HepG2 (cell line): ENCODE data around the gene BTN1A1. TPM values are rescaled to one million over a fixed set of nuclear protein-coding genes. Genes with fewer than 3 reads are reported as not detected.

Experiments used
- BORCS8-MEF2B ChIP-seq: sonication (generic); formaldehyde crosslinking; IDR thresholded peaks from 2 replicates; pipeline ENCODE4 v1.8.0; 2022; ENCODE audit warnings: mild to moderate bottlenecking, missing genetic modification reagents
- E2F2 ChIP-seq: sonication (generic); formaldehyde crosslinking; IDR thresholded peaks from 2 replicates; pipeline ENCODE4 v1.4.0; 2020; ENCODE audit warnings: missing genetic modification reagents, borderline replicate concordance
- ERF ChIP-seq: IDR thresholded peaks from 2 replicates; pipeline ENCODE4 v1.6.1; 2018; ENCODE audit warnings: missing biosample characterization, missing genetic modification reagents
- FOXC1 ChIP-seq: sonication (generic); formaldehyde crosslinking; IDR thresholded peaks from 2 replicates; pipeline ENCODE4 v1.8.0; 2022; ENCODE audit warnings: mild to moderate bottlenecking, missing genetic modification reagents, borderline replicate concordance
- FOXK2 ChIP-seq: fragments of 450-650 bp; IDR thresholded peaks from 2 replicates; pipeline ENCODE4 v1.6.1; 2016
- FOXO4 ChIP-seq: sonication (generic); formaldehyde crosslinking; conservative IDR thresholded peaks from 2 replicates; pipeline ENCODE4 v1.8.1; 2023; ENCODE audit warnings: missing genetic modification reagents
- HINFP ChIP-seq: sonication (generic); formaldehyde crosslinking; IDR thresholded peaks from 2 replicates; pipeline ENCODE4 v1.4.0; 2020; ENCODE audit warnings: low read depth, mild to moderate bottlenecking, missing genetic modification reagents
- HNRNPH1 ChIP-seq: fragments of 200-400 bp; formaldehyde crosslinking; optimal IDR thresholded peaks from 2 replicates; pipeline ENCODE3; 2017; ENCODE audit warnings: mild to moderate bottlenecking, low read depth, low read length
- JARID2 ChIP-seq: sonication (generic); formaldehyde crosslinking; IDR thresholded peaks from 2 replicates; pipeline ENCODE4 v1.8.1; 2023; ENCODE audit warnings: missing genetic modification reagents, inconsistent platforms; ENCODE audit not compliant: insufficient replicate concordance
- MAF1 ChIP-seq: sonication (generic); formaldehyde crosslinking; IDR thresholded peaks from 2 replicates; pipeline ENCODE4 v1.5.0; 2020; ENCODE audit warnings: missing genetic modification reagents, borderline replicate concordance
- MAFF ChIP-seq: IDR thresholded peaks from 2 replicates; pipeline ENCODE4 v1.6.1; 2011; ENCODE audit warnings: low read depth, low read length, improper control_type of control experiment
- MED1 ChIP-seq: sonication (generic); formaldehyde crosslinking; IDR thresholded peaks from 2 replicates; pipeline ENCODE4 v1.4.0; 2020; ENCODE audit warnings: missing genetic modification reagents
- ZFP90 ChIP-seq: sonication (generic); formaldehyde crosslinking; IDR thresholded peaks from 2 replicates; pipeline ENCODE4 v1.8.0; 2022; ENCODE audit warnings: missing genetic modification reagents, mild to moderate bottlenecking, inconsistent platforms, borderline replicate concordance
- polyA plus RNA-seq, 8 experiments: library from polyadenylated mRNA; depleted of rRNA in 3 of 8; stranded (reverse) in 7 of 8; unstranded in 1 of 8; fragments of >200 nt; fragmentation: Illumina TruSeq in 4 of 8; extraction: Trizol in 4 of 8; gene quantifications; 2 replicates each; pipeline versions ENCODE4 v1.2.1 to v1.2.3, GENCODE V29; 2011 to 2016; ENCODE audit warnings: low read depth in 4 of 8, missing spikeins in 1 of 8, mixed read lengths in 1 of 8; ENCODE audit not compliant: insufficient read depth in 1 of 8
- total RNA-seq, 5 experiments: library from RNA; depleted of rRNA; stranded (reverse); fragments of >200 nt; fragmentation: Illumina TruSeq; extraction: Trizol; gene quantifications; 2 replicates each; pipeline ENCODE4 v1.2.3, GENCODE V29; 2016; ENCODE audit warnings: low read depth in 1 of 5
- TF ChIP-seq, protein P1 (sequence below): sonication (generic); formaldehyde crosslinking; IDR thresholded peaks from 2 replicates; pipeline ENCODE4 v1.8.1; 2022; ENCODE audit warnings: mild to moderate bottlenecking, missing genetic modification reagents
- TF ChIP-seq, protein P2 (sequence below): sonication (generic); formaldehyde crosslinking; IDR thresholded peaks from 2 replicates; pipeline ENCODE4 v1.5.0; 2020; ENCODE audit warnings: missing genetic modification reagents
- TF ChIP-seq, protein P3 (sequence below): IDR thresholded peaks from 2 replicates; pipeline ENCODE4 v1.6.1; 2016; ENCODE audit warnings: control low read depth
- TF ChIP-seq, protein P4 (sequence below): sonication (generic); formaldehyde crosslinking; IDR thresholded peaks from 2 replicates; pipeline ENCODE4 v1.8.1; 2023; ENCODE audit warnings: mild to moderate bottlenecking, missing genetic modification reagents, borderline replicate concordance

Gene BTN1A1
- total and polyA plus RNA-seq, 2 of the 13 experiments (the other 11 are each of a cell fraction or from before 2014, with no cell fraction given): 0.04 TPM; not detected in 1

- TF ChIP-seq E2F2 (CRISPR knock-in tag) (peak; percentile 88; the same call in 1 of the 2 replicates), BORCS8-MEF2B (peak; percentile 73; the same call in 1 of the 2 replicates), ZFP90 (CRISPR knock-in tag) (peak; percentile 72; the same call in 1 of the 2 replicates), HNRNPH1 (no peak), MAF1 (peak; percentile 98), MED1 (CRISPR knock-in tag) (peak; percentile 75), JARID2 (CRISPR knock-in tag) (no peak), FOXC1 (CRISPR knock-in tag) (peak; percentile 56; the same call in 1 of the 2 replicates), ERF (CRISPR knock-in tag) (peak; percentile 79), FOXK2 (no peak), MAFF (no peak), FOXO4 (CRISPR knock-in tag) (no peak), HINFP (CRISPR knock-in tag) (peak; percentile 69; the same call in 1 of the 2 replicates)
- TF ChIP-seq, protein P1, sequence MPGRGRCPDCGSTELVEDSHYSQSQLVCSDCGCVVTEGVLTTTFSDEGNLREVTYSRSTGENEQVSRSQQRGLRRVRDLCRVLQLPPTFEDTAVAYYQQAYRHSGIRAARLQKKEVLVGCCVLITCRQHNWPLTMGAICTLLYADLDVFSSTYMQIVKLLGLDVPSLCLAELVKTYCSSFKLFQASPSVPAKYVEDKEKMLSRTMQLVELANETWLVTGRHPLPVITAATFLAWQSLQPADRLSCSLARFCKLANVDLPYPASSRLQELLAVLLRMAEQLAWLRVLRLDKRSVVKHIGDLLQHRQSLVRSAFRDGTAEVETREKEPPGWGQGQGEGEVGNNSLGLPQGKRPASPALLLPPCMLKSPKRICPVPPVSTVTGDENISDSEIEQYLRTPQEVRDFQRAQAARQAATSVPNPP (CRISPR knock-in tag): 0 out of 2 replicates have a peak, but pooled peaks have one; percentile 18
- TF ChIP-seq, protein P2, sequence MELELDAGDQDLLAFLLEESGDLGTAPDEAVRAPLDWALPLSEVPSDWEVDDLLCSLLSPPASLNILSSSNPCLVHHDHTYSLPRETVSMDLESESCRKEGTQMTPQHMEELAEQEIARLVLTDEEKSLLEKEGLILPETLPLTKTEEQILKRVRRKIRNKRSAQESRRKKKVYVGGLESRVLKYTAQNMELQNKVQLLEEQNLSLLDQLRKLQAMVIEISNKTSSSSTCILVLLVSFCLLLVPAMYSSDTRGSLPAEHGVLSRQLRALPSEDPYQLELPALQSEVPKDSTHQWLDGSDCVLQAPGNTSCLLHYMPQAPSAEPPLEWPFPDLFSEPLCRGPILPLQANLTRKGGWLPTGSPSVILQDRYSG (CRISPR knock-in tag): 0 out of 2 replicates have a peak, but pooled peaks have one; percentile 71
- TF ChIP-seq, protein P3, sequence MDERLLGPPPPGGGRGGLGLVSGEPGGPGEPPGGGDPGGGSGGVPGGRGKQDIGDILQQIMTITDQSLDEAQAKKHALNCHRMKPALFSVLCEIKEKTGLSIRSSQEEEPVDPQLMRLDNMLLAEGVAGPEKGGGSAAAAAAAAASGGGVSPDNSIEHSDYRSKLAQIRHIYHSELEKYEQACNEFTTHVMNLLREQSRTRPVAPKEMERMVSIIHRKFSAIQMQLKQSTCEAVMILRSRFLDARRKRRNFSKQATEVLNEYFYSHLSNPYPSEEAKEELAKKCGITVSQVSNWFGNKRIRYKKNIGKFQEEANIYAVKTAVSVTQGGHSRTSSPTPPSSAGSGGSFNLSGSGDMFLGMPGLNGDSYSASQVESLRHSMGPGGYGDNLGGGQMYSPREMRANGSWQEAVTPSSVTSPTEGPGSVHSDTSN (CRISPR knock-in tag): peak; percentile 52; the same call in 1 of the 2 replicates
- TF ChIP-seq, protein P4, sequence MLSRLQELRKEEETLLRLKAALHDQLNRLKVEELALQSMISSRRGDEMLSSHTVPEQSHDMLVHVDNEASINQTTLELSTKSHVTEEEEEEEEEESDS (CRISPR knock-in tag): peak; percentile 41; the same call in 1 of the 2 replicates
These were observed 56.4 kb downstream of the BTN1A1 start (continued) for GRCh38 chr6:26556263-26557070.
